ENCODE measurements around the gene OPTC. TPM values are rescaled to one million over a fixed set of nuclear protein-coding genes. Genes with fewer than 3 reads are reported as not detected.

The OPTC gene
- total and polyA plus RNA-seq, 7 donors: not detected

DNA sequence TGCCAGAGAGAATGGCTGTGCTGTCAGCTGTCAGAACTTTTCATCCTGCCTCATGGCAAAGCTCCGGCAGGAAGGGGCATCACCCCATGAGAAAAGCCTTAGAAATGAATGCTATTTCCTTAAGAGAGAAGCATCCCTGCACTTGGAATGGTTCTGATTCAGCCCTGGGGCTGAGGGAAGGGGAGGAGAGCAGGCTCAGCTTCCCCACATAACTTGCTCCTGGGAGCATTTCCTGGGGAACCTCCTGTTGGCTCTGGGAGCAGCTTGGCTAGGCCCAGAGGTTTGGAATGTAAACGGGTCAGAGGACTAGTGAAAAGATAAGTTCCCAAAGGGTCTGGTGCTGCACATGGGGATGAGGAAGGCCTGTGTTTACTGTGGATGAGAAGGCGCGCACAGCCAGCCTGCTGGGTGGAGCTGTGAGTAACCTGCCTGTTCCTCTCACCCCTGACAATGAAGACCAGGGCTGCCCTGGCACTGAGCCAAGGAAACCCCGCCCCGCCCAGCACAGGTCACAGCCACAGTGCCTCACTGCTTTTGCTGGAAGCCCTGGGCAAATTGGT, 13.3 kb upstream of the OPTC start:
- H3K27me3 ChIP-seq: no peaks in the 10 kb centered on the region
- peak overlapping the region; percentile 18 to 66 (median 64) for H3K4me3 ChIP-seq
- H3K4me1 ChIP-seq: peaks cover 0 to 80% (median 69%) of the 10 kb centered on the region in 4 donors
- no peaks in the 10 kb centered on the region for H3K9me3 ChIP-seq
- H3K36me3 ChIP-seq: peaks cover 17 to 29% (median 20%) of the 10 kb centered on the region in 4 donors
- peak overlapping the region; percentile 87 to 96 (median 91) for H3K27ac ChIP-seq
- peak; percentile 94 for DNase-seq
- peak in 1 of 4 donors; percentile 65 for TF ChIP-seq EP300 (IDR thresholded peaks at IDR 0.05)
- TF ChIP-seq, protein P1, sequence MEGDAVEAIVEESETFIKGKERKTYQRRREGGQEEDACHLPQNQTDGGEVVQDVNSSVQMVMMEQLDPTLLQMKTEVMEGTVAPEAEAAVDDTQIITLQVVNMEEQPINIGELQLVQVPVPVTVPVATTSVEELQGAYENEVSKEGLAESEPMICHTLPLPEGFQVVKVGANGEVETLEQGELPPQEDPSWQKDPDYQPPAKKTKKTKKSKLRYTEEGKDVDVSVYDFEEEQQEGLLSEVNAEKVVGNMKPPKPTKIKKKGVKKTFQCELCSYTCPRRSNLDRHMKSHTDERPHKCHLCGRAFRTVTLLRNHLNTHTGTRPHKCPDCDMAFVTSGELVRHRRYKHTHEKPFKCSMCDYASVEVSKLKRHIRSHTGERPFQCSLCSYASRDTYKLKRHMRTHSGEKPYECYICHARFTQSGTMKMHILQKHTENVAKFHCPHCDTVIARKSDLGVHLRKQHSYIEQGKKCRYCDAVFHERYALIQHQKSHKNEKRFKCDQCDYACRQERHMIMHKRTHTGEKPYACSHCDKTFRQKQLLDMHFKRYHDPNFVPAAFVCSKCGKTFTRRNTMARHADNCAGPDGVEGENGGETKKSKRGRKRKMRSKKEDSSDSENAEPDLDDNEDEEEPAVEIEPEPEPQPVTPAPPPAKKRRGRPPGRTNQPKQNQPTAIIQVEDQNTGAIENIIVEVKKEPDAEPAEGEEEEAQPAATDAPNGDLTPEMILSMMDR (IDR thresholded peaks at IDR 0.05): no peak
- TF ChIP-seq POLR2A (IDR thresholded peaks at IDR 0.05): no peak
- peak; percentile 68 to 87 (median 74) for TF ChIP-seq POLR2AphosphoS5 (IDR thresholded peaks at IDR 0.05)
- WGBS, 2 donors: 15 to 38% methylated on average over 6 of the region's 6 CpGs
- intact Hi-C loops (cut with DNase I): loop anchor here (2.0 kb wide), 1 partner anchor 112 kb away; no protein-coding TSS in a partner anchor

DNA sequence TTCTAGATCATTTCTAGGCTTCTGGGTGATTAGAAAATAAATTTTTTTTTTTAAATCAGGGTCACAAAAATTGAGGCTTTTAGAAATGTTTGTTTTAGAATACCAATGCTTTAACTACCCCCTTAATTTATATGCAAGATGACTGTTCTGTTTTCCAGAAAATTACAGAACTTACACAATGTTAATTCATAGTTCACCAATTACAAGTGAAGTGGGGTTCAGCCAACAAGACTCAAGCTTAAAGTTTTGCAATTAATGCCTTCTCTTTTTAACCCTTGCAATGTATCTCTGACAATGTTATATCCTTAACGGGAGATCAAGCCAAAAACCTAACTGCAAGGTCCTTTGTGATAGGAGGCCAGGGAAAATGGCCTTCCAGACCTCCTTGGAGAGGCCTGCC, 12.8 kb upstream of the OPTC start:
- intact Hi-C loops (cut with DNase I): loop anchor here (2.0 kb wide), 1 partner anchor 112 kb away; no protein-coding TSS in a partner anchor
- no peak for TF ChIP-seq EP300 (IDR thresholded peaks at IDR 0.05)
- TF ChIP-seq, protein P1 (IDR thresholded peaks at IDR 0.05): no peak
- TF ChIP-seq POLR2AphosphoS5 (IDR thresholded peaks at IDR 0.05): no peak
- TF ChIP-seq POLR2A (IDR thresholded peaks at IDR 0.05): no peak
- no peaks in the 10 kb centered on the region for H3K27me3 ChIP-seq
- WGBS, 2 donors: 49 to 84% methylated on average over 1 of the region's 1 CpG
- no peaks in the 10 kb centered on the region for H3K9me3 ChIP-seq
- peaks cover 18 to 35% (median 26%) of the 10 kb centered on the region in 4 donors for H3K36me3 ChIP-seq
- peak overlapping the region; percentile 18 to 66 (median 64) for H3K4me3 ChIP-seq
- peaks cover 0 to 85% (median 74%) of the 10 kb centered on the region in 4 donors for H3K4me1 ChIP-seq
- H3K27ac ChIP-seq: peak overlapping the region; percentile 87 to 96 (median 91)
- DNase-seq: no peak

DNA sequence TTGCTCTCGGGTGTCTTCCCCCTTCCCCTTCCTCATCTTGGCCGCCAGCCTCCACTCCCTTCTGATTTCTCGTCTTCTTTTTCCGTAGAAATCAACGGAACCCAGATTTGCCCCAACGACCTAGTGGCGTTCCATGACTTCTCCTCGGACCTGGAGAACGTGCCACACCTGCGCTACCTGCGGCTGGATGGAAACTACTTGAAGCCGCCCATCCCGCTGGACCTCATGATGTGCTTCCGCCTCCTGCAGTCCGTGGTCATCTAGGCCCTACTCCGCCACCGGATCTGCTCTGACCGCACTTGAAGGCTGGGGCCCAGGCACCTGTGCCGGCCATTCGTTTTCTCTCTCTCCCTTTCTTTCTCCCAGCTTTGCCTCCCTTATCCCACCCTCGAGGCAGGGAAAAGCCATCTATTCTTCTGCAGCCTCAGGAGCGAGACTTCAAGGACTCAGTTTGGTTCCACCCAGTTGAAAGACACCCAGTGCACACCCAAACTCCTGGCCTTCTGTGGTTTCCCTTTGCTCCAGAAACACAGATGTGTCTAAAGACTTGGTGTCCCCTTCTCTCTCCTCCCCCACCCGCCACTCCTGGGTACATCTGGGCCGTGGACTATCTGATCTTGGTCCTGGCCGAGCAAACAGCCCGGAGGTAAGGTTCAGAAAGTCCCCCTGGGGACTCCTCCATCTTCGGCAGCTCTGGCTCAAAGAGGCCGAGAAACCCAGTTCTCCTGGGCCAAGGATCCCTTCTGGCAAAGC, 7.2 kb upstream of the OPTC start:
- H3K4me3 ChIP-seq: peak overlapping the region in 3 of 4 donors; percentile 4 to 32 (median 24)
- TF ChIP-seq POLR2AphosphoS5 (IDR thresholded peaks at IDR 0.05) (no peak), POLR2A (IDR thresholded peaks at IDR 0.05) (peak in 1 of 2 donors; percentile 10)
- H3K27me3 ChIP-seq: no peaks in the 10 kb centered on the region
- DNase-seq: peak; percentile 77
- peaks cover 26 to 62% (median 38%) of the 10 kb centered on the region in 4 donors for H3K36me3 ChIP-seq
- intact Hi-C loops (cut with DNase I): loop anchor here (1.0 to 2.0 kb wide), 5 partner anchors 22 to 216 kb away; no protein-coding TSS in a partner anchor
- 90 to 91% methylated on average over 28 of the region's 28 CpGs for WGBS, 2 donors
- H3K4me1 ChIP-seq: peaks cover 0 to 69% (median 56%) of the 10 kb centered on the region in 4 donors
- peak overlapping the region; percentile 82 to 96 (median 89) for H3K27ac ChIP-seq
- H3K9me3 ChIP-seq: no peaks in the 10 kb centered on the region

DNA sequence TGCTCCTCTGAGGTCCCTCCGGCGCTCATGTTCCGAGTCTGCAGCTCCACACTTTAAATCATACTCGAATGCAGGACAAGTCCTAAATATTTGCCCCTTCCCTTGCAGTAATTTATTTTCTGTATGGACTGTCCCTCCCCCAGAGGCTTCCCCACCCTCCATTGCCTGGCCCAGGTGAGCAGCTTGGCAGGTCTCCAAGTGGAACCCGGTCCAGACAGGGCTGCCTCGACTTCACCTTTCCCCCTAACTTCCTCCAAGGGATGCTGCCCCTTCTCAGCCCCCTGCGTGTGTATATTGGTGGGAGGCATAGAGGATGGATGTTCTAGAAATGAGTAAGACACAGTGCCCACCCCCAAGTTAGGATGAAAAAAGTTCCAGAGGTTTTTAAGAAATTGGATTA, 5.4 kb upstream of the OPTC start:
- peaks cover 0 to 61% (median 48%) of the 10 kb centered on the region in 4 donors for H3K4me1 ChIP-seq
- H3K27me3 ChIP-seq: no peaks in the 10 kb centered on the region
- TF ChIP-seq EP300 (IDR thresholded peaks at IDR 0.05) (no peak), POLR2A (IDR thresholded peaks at IDR 0.05) (no peak), POLR2AphosphoS5 (IDR thresholded peaks at IDR 0.05) (no peak)
- TF ChIP-seq, protein P1 (IDR thresholded peaks at IDR 0.05): no peak
- DNase-seq: peak; percentile 75
- intact Hi-C loops (cut with DNase I): no loop called here
- H3K27ac ChIP-seq: peak overlapping the region; percentile 82 to 96 (median 89)
- peaks cover 22 to 53% (median 31%) of the 10 kb centered on the region in 4 donors for H3K36me3 ChIP-seq
- H3K4me3 ChIP-seq: no peak overlapping the region
- no peaks in the 10 kb centered on the region for H3K9me3 ChIP-seq
- WGBS, 2 donors: 71 to 80% methylated on average over 7 of the region's 7 CpGs

DNA sequence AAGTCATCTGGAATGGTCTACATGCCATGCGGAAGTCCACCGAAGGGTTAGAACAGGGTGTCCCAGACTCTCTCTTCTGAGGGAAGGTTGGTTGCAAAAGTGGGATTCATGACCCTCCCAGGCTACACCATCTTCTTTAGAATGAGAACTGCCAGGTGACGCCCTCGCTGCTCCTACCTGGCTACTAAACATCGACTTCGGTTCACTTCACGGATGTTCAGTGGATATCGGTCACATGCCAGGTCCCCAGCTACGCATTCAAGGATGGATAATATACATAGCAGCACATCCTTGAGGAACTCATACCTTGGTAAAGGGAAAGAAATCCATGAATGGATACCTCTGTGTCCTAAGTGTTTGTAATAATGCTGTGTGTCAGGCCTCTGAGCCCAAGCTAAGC, 3.3 kb upstream of the OPTC start:
- DNase-seq: no peak
- Histone ChIP-seq H3K4me3 (no peak overlapping the region), H3K9me3 (no peaks in the 10 kb centered on the region), H3K36me3 (peaks cover 10 to 33% (median 18%) of the 10 kb centered on the region in 4 donors), H3K27ac (peak overlapping the region; percentile 6 to 96 (median 32)), H3K4me1 (peaks cover 0 to 40% (median 28%) of the 10 kb centered on the region in 4 donors), H3K27me3 (no peaks in the 10 kb centered on the region)
- WGBS, 2 donors: 96 to 98% methylated on average over 9 of the region's 9 CpGs
- TF ChIP-seq POLR2A (IDR thresholded peaks at IDR 0.05) (no peak), POLR2AphosphoS5 (IDR thresholded peaks at IDR 0.05) (peak in 2 of 4 donors; percentile 55 to 70)
- intact Hi-C loops (cut with DNase I): no loop called here

Measured in sigmoid colon (tissue), 7 donors.